ENCODE measurements around the gene EVA1B.

- TF ChIP-seq CTCF (IDR thresholded peaks at IDR 0.05): no peak
- no peak for TF ChIP-seq POLR2A (IDR thresholded peaks at IDR 0.05)
- peak; percentile 55 for TF ChIP-seq POLR2AphosphoS5 (IDR thresholded peaks at IDR 0.05)
Measured at GRCh38 chr1:36367798-36368197, 44.4 kb upstream of the EVA1B start.
